ENCODE data around the gene RBM41. TPM values are rescaled to one million over a fixed set of nuclear protein-coding genes. Genes with fewer than 3 reads are reported as not detected.
A peak's percentile ranks its signal among the peaks of the same experiment; 100 is the strongest.
"Not testable (repeated sequence)": the region's sequence is repeated elsewhere in the genome, so short reads cannot be mapped to it uniquely, and the experiment has no call there.

Gene RBM41
- total RNA-seq, result 10 to 100 TPM in 3 of 4 donors, 1 to 10 TPM in 1; 9.9 to 16.0 (median 13.2) TPM

DNA sequence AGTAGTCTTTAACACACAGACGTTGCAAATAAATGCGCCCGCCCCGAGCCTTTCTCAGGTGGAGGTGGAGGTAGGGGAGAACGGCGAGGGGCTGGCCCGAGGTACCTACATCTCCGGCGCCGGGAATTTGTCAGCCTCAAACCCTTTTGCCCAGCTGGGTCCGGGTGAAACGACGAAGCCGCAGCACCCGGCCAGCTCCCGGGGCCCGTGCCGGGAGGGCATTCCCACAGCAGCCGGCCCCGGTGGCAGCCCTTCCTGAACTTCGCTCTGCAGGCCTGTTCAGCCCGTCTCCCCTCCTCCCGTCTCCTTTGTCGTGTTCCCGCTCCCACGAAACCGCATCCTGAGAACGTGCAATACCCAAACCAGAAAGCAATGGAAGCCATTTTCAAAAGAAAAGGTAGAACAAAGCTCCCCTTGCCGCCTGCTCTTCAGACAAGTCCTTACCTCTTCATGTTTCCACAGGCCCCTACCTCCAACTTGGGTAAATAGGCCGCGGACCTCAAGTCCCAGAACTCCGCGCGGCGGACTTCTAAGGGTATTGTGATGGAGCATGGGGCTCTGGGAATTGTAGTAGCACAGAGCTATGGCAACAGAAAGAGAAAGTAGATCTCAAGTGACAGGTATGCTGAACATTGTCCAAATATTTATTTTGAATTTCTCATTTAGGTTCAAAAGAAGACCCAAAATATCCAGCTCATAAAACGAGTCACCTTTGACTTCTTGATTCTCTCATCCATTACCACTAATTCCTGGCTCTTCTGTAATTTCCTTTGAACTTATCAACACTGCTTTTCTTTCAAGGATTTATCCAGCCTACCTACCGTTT is at the start of gene RBM41:
Gene RBM41, minus strand, starts transcription at position 501 of the 826 bp plus-strand sequence. Its CDS starts 49 bp downstream, at position 452.
- Histone ChIP-seq H3K4me1 (peaks cover 5 to 10% of the 10 kb centered on the region in 2 donors), H3K36me3 (peaks cover 0 to 24% of the 10 kb centered on the region in 2 donors), H3K27ac (peak within 1 kb of the TSS; percentile 75 to 83 (median 78)), H3K4me3 (peak within 1 kb of the TSS; percentile 62 to 83 (median 74)), H3K9me3 (no peaks in the 10 kb centered on the region), H3K27me3 (no peaks in the 10 kb centered on the region)
- TF ChIP-seq, protein P1, sequence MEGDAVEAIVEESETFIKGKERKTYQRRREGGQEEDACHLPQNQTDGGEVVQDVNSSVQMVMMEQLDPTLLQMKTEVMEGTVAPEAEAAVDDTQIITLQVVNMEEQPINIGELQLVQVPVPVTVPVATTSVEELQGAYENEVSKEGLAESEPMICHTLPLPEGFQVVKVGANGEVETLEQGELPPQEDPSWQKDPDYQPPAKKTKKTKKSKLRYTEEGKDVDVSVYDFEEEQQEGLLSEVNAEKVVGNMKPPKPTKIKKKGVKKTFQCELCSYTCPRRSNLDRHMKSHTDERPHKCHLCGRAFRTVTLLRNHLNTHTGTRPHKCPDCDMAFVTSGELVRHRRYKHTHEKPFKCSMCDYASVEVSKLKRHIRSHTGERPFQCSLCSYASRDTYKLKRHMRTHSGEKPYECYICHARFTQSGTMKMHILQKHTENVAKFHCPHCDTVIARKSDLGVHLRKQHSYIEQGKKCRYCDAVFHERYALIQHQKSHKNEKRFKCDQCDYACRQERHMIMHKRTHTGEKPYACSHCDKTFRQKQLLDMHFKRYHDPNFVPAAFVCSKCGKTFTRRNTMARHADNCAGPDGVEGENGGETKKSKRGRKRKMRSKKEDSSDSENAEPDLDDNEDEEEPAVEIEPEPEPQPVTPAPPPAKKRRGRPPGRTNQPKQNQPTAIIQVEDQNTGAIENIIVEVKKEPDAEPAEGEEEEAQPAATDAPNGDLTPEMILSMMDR (IDR thresholded peaks at IDR 0.05 in 4 of 5, conservative IDR thresholded peaks at IDR 0.05 in 1 of 5), result no peak
- TF ChIP-seq POLR2A (IDR thresholded peaks at IDR 0.05), result no peak
- in situ Hi-C loops (cut with MboI; ENCODE audit: low sequenced_read_pairs in 4 of 4), result no loop called here
- intact Hi-C loops (cut with DNase I; ENCODE audit: low total_unique reads), result loop anchor here (5.0 to 10.0 kb wide), 3 partner anchors 116 to 976 kb away; partner anchors contain the start of genes ATG4A, MORC4, PRPS1 and PSMD10
- DNase-seq, result peak; percentile 49 to 72
- ATAC-seq, result peak; percentile 99

DNA sequence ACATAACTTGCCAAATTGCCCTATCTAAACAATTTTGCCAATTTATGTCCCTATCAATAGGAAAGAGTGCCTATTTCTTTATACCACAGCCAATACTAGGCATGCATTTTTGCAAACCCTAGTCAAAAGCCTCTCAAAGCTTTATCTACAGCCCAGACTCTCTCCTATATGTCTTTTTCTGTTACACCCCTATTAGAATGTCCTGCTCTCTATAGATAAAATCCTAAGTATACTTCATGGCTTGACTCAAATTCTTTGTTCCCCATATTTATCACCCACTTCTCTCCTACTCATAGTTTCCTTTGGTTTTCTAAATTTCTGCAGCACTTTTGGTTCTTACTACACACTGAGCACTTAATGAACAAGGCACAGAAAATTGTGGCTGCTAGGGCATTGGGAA is 49.6 kb upstream of the RBM41 start:
- DNase-seq (no peak), ATAC-seq (no peak)
- H3K9me3 ChIP-seq, result no peaks in the 10 kb centered on the region
- no peak overlapping the region for H3K4me3 ChIP-seq
- in situ Hi-C loops (cut with MboI; ENCODE audit: low sequenced_read_pairs in 4 of 4), result no loop called here
- no peaks in the 10 kb centered on the region for H3K36me3 ChIP-seq
- intact Hi-C loops (cut with DNase I; ENCODE audit: low total_unique reads), result no loop called here
- no peaks in the 10 kb centered on the region for H3K4me1 ChIP-seq
- H3K27me3 ChIP-seq, result peaks cover 0 to 3% (median 0%) of the 10 kb centered on the region in 3 donors
- H3K27ac ChIP-seq, result no peak overlapping the region
- no peak for TF ChIP-seq POLR2A (IDR thresholded peaks at IDR 0.05)

DNA sequence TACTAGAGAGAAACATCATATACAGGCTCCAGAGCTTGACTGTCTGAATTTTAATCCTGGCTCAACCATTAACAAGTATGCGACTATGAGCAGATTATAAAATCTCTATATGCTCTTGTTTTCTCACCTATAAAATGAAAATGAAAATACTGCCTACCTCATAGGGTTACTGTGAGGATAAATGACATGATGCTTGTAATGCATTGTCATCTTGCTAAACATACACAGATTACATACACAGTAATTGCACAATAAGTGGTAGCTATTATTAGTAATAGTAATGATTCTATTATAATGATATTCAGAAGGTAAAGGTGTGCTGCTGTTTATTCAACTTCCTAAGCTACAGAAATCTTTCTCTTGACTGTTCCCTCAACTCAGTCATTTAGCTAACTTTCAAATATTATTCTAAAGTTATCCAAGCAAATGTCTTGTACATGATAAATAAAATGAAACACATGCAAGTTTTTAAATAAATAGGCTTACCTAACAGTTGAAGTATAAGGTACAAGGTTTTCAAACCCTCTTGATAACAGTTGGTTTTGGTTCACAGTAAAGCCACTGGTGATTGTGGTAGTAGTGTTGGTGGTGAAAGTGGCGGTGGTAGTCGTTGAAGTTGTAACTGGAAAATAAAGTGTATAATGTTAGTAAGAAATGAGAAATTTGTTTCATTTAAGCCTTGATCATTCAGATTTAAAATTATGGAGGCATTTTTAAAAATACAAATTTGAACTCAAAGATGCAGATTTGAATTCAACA is 48.7 kb upstream of the RBM41 start:
- Histone ChIP-seq H3K4me3 (no peak overlapping the region), H3K9me3 (no peaks in the 10 kb centered on the region), H3K27me3 (peaks cover 0 to 5% (median 0%) of the 10 kb centered on the region in 3 donors), H3K4me1 (no peaks in the 10 kb centered on the region), H3K27ac (no peak overlapping the region), H3K36me3 (no peaks in the 10 kb centered on the region)
- DNase-seq (no peak), ATAC-seq (no peak)
- TF ChIP-seq, protein P1 (IDR thresholded peaks at IDR 0.05 in 4 of 5, conservative IDR thresholded peaks at IDR 0.05 in 1 of 5), result no peak
- in situ Hi-C loops (cut with MboI; ENCODE audit: low sequenced_read_pairs in 4 of 4) (no loop called here), intact Hi-C loops (cut with DNase I; ENCODE audit: low total_unique reads) (no loop called here)

DNA sequence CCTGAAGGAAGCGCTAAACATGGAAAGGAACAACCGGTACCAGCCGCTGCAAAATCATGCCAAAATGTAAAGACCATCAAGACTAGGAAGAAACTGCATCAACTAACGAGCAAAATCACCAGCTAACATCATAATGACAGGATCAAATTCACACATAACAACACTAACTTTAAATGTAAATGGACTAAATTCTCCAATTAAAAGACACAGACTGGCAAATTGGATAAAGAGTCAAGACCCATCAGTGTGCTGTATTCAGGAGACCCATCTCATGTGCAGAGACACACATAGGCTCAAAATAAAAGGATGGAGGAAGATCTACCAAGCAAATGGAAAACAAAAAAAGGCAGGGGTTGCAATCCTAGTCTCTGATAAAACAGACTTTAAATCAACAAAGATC is 39.0 kb upstream of the RBM41 start:
- ATAC-seq; H3K9me3 ChIP-seq; H3K36me3 ChIP-seq; H3K4me1 ChIP-seq; DNase-seq; H3K4me3 ChIP-seq; in situ Hi-C loops (cut with MboI; ENCODE audit: low sequenced_read_pairs in 4 of 4); intact Hi-C loops (cut with DNase I; ENCODE audit: low total_unique reads); H3K27me3 ChIP-seq; H3K27ac ChIP-seq: not testable (repeated sequence)

DNA sequence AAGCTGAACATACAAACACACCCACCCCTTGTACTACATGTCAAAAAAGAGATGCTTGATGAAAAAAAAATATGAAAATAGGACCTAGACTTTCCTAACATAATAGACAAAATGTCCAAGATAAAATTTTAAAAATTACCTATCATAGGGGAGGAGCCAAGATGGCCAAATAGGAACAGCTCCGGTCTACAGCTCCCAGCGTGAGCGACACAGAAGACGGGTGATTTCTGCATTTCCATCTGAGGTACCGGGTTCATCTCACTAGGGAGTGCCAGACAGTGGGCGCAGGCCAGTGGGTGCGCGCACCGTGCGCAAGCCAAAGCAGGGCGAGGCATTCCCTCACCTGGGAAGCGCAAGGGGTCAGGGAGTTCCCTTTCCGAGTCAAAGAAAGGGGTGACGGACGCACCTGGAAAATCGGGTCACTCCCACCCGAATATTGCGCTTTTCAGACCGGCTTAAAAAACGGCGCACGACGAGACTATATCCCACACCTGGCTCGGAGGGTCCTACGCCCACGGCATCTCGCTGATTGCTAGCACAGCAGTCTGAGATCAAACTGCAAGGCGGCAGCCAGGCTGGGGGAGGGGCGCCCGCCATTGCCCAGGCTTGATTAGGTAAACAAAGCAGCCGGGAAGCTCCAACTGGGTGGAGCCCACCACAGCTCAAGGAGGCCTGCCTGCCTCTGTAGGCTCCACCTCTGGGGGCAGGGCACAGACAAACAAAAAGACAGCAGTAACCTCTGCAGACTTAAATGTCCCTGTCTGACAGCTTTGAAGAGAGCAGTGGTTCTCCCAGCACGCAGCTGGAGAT is 37.2 kb upstream of the RBM41 start:
- in situ Hi-C loops (cut with MboI; ENCODE audit: low sequenced_read_pairs in 4 of 4); H3K4me3 ChIP-seq: not testable (repeated sequence)

More for the DNA sequence above, 37.2 kb upstream of the RBM41 start:
- H3K27ac ChIP-seq; H3K4me1 ChIP-seq; DNase-seq; ATAC-seq; H3K9me3 ChIP-seq; H3K36me3 ChIP-seq; H3K27me3 ChIP-seq; intact Hi-C loops (cut with DNase I; ENCODE audit: low total_unique reads): not testable (repeated sequence)

Data from gastrocnemius medialis (tissue), 4 donors.